Hematopoietic multipotent progenitor cell treated with erythropoietin and hydrocortisone succinate and interleukin-3 and kit ligand, for 4 days (in vitro differentiated cells): ENCODE measurements around the gene ZNF592.

ENCODE experiments used
- DNase-seq: peaks from one replicate; pipeline ENCODE4 v3.0.0-alpha.2; 2015

The ZNF592 gene

GRCh38 chr15:84811151-84811550 lies 62.8 kb downstream of the ZNF592 start:
- DNase-seq, result no peak

GRCh38 chr15:84811828-84812227 lies 63.4 kb downstream of the ZNF592 start:
- no peak for DNase-seq

GRCh38 chr15:84812842-84813241 lies 64.5 kb downstream of the ZNF592 start:
- DNase-seq, result no peak

GRCh38 chr15:84813435-84813834 lies 65.0 kb downstream of the ZNF592 start:
- DNase-seq, result no peak

GRCh38 chr15:84813931-84814330 lies 65.5 kb downstream of the ZNF592 start:
- no peak for DNase-seq

GRCh38 chr15:84814916-84815315 lies 66.5 kb downstream of the ZNF592 start:
- no peak for DNase-seq

- peak; percentile 37 for DNase-seq
These were observed 68.5 kb downstream of the ZNF592 start, which contains the start of gene ALPK3 for GRCh38 chr15:84816694-84817465. Gene ALPK3 (plus strand): TSS chr15:84817356. CDS start chr15:84817453, 97 bp downstream.

- peak; percentile 28 for DNase-seq
These were observed 69.2 kb downstream of the ZNF592 start for GRCh38 chr15:84817466-84818081.

- DNase-seq, result peak; percentile 20
These were observed 70.1 kb downstream of the ZNF592 start for GRCh38 chr15:84818261-84819131.

GRCh38 chr15:84819291-84819768 lies 70.9 kb downstream of the ZNF592 start:
- peak; percentile 14 for DNase-seq

- DNase-seq, result no peak
These were observed 71.4 kb downstream of the ZNF592 start for GRCh38 chr15:84819791-84820190.

- peak; percentile 41 for DNase-seq
These were observed 73.2 kb downstream of the ZNF592 start for GRCh38 chr15:84821501-84822021.

GRCh38 chr15:84822653-84823281 lies 74.4 kb downstream of the ZNF592 start:
- no peak for DNase-seq

- DNase-seq, result no peak
These were observed 75.0 kb downstream of the ZNF592 start for GRCh38 chr15:84823282-84823878.

- DNase-seq, result no peak
These were observed 76.0 kb downstream of the ZNF592 start for GRCh38 chr15:84824260-84825007.

- DNase-seq, result peak; percentile 22
These were observed 78.0 kb downstream of the ZNF592 start for GRCh38 chr15:84826369-84826823.

GRCh38 chr15:84827246-84827645 lies 78.9 kb downstream of the ZNF592 start:
- DNase-seq, result no peak

GRCh38 chr15:84828086-84828908 lies 79.9 kb downstream of the ZNF592 start:
- no peak for DNase-seq

GRCh38 chr15:84829428-84829827 lies 81.0 kb downstream of the ZNF592 start:
- DNase-seq, result no peak

- no peak for DNase-seq
These were observed 81.6 kb downstream of the ZNF592 start for GRCh38 chr15:84830036-84830435.
